ENCODE results near the gene P2RY14. TPM values are rescaled to one million over a fixed set of nuclear protein-coding genes. Genes with fewer than 3 reads are reported as not detected.

P2RY14 gene
- total and polyA plus RNA-seq, 2 of the 13 experiments (the other 11 are each of a cell fraction or from before 2014, with no cell fraction given): not detected

- TF ChIP-seq HNRNPLL (IDR thresholded peaks at IDR 0.05; ENCODE audit: low read depth, low read length, poor library complexity, severe bottlenecking) (no peak), ZFP36L1 (CRISPR knock-in tag; IDR thresholded peaks at IDR 0.05) (no peak), ZNF550 (CRISPR knock-in tag; IDR thresholded peaks at IDR 0.05; ENCODE audit: borderline replicate concordance) (no peak), TCF12 (IDR thresholded peaks at IDR 0.05) (no peak), TCF12 (CRISPR knock-in tag; IDR thresholded peaks at IDR 0.05) (no peak), GMEB1 (CRISPR knock-in tag; IDR thresholded peaks at IDR 0.05; ENCODE audit: borderline replicate concordance) (no peak), MAFK (conservative IDR thresholded peaks at IDR 0.05 in 1 of 2, IDR thresholded peaks at IDR 0.05 in 1 of 2; ENCODE audit: low read length in 2 of 2) (no peak), ZKSCAN5 (CRISPR knock-in tag; IDR thresholded peaks at IDR 0.05) (no peak), ZNF292 (CRISPR knock-in tag; IDR thresholded peaks at IDR 0.05; ENCODE audit: borderline replicate concordance, low read depth) (no peak), ISL2 (CRISPR knock-in tag; IDR thresholded peaks at IDR 0.05) (peak; percentile 51; the same call in 1 of the 2 replicates), FOXM1 (CRISPR knock-in tag; IDR thresholded peaks at IDR 0.05) (no peak), MIER2 (CRISPR knock-in tag; IDR thresholded peaks at IDR 0.05) (no peak), SRSF1 (optimal IDR thresholded peaks at IDR 0.05; ENCODE audit: low read depth, low read length) (no peak), ZC3H13 (CRISPR knock-in tag; IDR thresholded peaks at IDR 0.05) (no peak), JARID2 (CRISPR knock-in tag; IDR thresholded peaks at IDR 0.05; ENCODE audit: insufficient replicate concordance) (no peak), MEIS1 (CRISPR knock-in tag; IDR thresholded peaks at IDR 0.05; ENCODE audit: borderline replicate concordance) (peak; percentile 35; the same call in 1 of the 2 replicates), NFRKB (IDR thresholded peaks at IDR 0.05) (no peak), ATF5 (CRISPR knock-in tag; IDR thresholded peaks at IDR 0.05; ENCODE audit: low read depth) (no peak), IKZF4 (CRISPR knock-in tag; IDR thresholded peaks at IDR 0.05; ENCODE audit: borderline replicate concordance, low read depth, not compliant biosample characterization) (no peak), ZNF652 (CRISPR knock-in tag; IDR thresholded peaks at IDR 0.05; ENCODE audit: borderline replicate concordance, low read depth) (no peak), IRX3 (CRISPR knock-in tag; IDR thresholded peaks at IDR 0.05; ENCODE audit: borderline replicate concordance, low read depth) (no peak), SAP130 (CRISPR knock-in tag; IDR thresholded peaks at IDR 0.05; ENCODE audit: low read depth) (no peak)
- TF ChIP-seq, protein P1, sequence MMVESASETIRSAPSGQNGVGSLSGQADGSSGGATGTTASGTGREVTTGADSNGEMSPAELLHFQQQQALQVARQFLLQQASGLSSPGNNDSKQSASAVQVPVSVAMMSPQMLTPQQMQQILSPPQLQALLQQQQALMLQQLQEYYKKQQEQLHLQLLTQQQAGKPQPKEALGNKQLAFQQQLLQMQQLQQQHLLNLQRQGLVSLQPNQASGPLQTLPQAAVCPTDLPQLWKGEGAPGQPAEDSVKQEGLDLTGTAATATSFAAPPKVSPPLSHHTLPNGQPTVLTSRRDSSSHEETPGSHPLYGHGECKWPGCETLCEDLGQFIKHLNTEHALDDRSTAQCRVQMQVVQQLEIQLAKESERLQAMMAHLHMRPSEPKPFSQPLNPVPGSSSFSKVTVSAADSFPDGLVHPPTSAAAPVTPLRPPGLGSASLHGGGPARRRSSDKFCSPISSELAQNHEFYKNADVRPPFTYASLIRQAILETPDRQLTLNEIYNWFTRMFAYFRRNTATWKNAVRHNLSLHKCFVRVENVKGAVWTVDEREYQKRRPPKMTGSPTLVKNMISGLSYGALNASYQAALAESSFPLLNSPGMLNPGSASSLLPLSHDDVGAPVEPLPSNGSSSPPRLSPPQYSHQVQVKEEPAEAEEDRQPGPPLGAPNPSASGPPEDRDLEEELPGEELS (CRISPR knock-in tag; IDR thresholded peaks at IDR 0.05): peak; percentile 48; the same call in 1 of the 2 replicates
- TF ChIP-seq, protein P2, sequence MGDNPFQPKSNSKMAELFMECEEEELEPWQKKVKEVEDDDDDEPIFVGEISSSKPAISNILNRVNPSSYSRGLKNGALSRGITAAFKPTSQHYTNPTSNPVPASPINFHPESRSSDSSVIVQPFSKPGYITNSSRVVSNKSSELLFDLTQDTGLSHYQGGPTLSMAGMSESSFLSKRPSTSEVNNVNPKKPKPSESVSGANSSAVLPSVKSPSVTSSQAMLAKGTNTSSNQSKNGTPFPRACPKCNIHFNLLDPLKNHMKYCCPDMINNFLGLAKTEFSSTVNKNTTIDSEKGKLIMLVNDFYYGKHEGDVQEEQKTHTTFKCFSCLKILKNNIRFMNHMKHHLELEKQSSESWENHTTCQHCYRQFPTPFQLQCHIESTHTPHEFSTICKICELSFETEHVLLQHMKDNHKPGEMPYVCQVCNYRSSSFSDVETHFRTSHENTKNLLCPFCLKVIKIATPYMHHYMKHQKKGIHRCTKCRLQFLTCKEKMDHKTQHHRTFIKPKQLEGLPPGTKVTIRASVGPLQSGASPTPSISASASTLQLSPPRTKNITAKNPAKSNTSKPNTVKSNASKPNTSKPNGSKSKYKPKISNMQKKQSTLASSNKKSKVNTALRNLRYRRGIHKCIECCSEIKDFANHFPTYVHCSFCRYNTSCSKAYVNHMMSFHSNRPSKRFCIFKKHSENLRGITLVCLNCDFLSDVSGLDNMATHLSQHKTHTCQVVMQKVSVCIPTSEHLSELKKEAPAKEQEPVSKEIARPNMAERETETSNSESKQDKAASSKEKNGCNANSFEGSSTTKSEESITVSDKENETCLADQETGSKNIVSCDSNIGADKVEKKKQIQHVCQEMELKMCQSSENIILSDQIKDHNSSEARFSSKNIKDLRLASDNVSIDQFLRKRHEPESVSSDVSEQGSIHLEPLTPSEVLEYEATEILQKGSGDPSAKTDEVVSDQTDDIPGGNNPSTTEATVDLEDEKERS (CRISPR knock-in tag; IDR thresholded peaks at IDR 0.05): no peak
These were observed 52.2 kb downstream of the P2RY14 start (continued) for GRCh38 chr3:151226088-151226563.

Measured in HepG2 (cell line).